Neutrophil (primary cell): ENCODE results near the gene CDH5.

Source experiments
- H3K27ac ChIP-seq: fragments of 200-600 bp; sonication (generic); 2 replicates; pipeline ENCODE4 v1.5.1; 2016; ENCODE audit warnings: mild to moderate bottlenecking, moderate library complexity
- H3K27me3 ChIP-seq: fragments of 200-600 bp; sonication (generic); 2 replicates; pipeline ENCODE4 v1.6.0; 2016; ENCODE audit warnings: mild to moderate bottlenecking
- H3K36me3 ChIP-seq: fragments of 200-600 bp; sonication (generic); 2 replicates; pipeline ENCODE4 v1.5.1; 2017
- H3K4me1 ChIP-seq, 2 experiments: fragments of 200-600 bp in 1 of 2; sonication (generic) in 1 of 2; 1 replicate in 1 of 2; 2 replicates in 1 of 2; pipeline versions ENCODE4 v1.5.1 to v1.6.1; 2013 to 2016; ENCODE audit warnings: low read depth in 1 of 2, low read length in 1 of 2, mild to moderate bottlenecking in 1 of 2, moderate library complexity in 1 of 2; ENCODE audit not compliant: control insufficient read depth in 1 of 2, insufficient read depth in 1 of 2
- H3K4me3 ChIP-seq, 2 experiments: fragments of 200-600 bp in 1 of 2; sonication (generic) in 1 of 2; 1 replicate in 1 of 2; 2 replicates in 1 of 2; pipeline ENCODE4 v1.5.1; 2013 to 2016; ENCODE audit warnings: low read depth in 1 of 2, low read length in 1 of 2, mild to moderate bottlenecking in 1 of 2, moderate library complexity in 1 of 2
- H3K9me3 ChIP-seq: fragments of 200-600 bp; sonication (generic); 2 replicates; pipeline ENCODE4 v1.5.1; 2016
- TF ChIP-seq, protein P1 (sequence below): fragments of 200-600 bp; sonication (generic); IDR thresholded peaks from 2 replicates; pipeline ENCODE4 v1.5.1; 2016; ENCODE audit warnings: antibody characterized with exemption

CDH5 gene

DNA sequence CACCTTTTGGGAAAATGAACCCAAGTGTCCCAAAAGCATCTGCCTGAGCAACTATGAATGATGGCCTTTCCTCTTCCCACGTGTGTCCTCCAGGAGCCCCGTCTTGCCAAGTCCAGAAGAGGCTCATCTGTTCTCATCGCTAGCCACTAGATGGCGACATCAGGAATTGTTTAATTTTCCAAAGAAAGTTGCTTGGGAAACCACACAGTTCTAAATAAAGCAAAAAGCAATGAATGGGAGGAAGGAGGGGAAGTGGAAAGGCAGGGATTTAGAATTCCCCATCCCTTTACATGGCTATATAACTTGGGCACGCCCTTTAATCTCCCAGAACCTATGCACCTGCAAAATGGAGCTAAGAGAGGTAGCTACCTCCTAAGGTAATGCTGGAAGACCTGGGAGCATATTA is 9.0 kb upstream of the CDH5 start:
- H3K9me3 ChIP-seq, result no peaks in the 10 kb centered on the region
- H3K4me1 ChIP-seq, result peaks cover 0 to 9% of the 10 kb centered on the region in 2 experiments
- H3K27me3 ChIP-seq, result peaks cover 41% of the 10 kb centered on the region
- H3K4me3 ChIP-seq, result no peak overlapping the region
- no peaks in the 10 kb centered on the region for H3K36me3 ChIP-seq
- TF ChIP-seq, protein P1, sequence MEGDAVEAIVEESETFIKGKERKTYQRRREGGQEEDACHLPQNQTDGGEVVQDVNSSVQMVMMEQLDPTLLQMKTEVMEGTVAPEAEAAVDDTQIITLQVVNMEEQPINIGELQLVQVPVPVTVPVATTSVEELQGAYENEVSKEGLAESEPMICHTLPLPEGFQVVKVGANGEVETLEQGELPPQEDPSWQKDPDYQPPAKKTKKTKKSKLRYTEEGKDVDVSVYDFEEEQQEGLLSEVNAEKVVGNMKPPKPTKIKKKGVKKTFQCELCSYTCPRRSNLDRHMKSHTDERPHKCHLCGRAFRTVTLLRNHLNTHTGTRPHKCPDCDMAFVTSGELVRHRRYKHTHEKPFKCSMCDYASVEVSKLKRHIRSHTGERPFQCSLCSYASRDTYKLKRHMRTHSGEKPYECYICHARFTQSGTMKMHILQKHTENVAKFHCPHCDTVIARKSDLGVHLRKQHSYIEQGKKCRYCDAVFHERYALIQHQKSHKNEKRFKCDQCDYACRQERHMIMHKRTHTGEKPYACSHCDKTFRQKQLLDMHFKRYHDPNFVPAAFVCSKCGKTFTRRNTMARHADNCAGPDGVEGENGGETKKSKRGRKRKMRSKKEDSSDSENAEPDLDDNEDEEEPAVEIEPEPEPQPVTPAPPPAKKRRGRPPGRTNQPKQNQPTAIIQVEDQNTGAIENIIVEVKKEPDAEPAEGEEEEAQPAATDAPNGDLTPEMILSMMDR, result no peak
- no peak overlapping the region for H3K27ac ChIP-seq

DNA sequence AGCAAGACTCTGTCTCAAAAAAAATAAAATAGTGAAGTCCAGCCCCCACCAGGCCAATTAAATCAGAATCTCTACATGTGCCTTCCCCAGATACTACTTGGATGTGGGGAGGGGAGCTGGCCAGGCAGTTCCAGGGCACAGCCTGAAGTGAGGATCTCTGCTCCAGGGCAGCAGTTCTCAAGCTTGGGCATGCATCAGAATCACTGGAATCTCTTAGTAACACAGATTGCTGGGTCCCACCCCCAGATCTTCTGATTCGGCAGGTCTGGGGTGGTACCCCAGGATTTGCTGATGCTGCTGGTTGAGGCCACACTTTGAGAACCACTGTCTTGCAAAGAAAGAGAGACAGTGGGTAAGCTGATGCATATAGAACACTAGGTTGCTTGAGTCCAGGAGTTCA is 8.3 kb upstream of the CDH5 start:
- Histone ChIP-seq H3K4me1 (peaks cover 0 to 9% of the 10 kb centered on the region in 2 experiments), H3K9me3 (no peaks in the 10 kb centered on the region), H3K27me3 (peaks cover 48% of the 10 kb centered on the region), H3K27ac (no peak overlapping the region), H3K36me3 (no peaks in the 10 kb centered on the region), H3K4me3 (no peak overlapping the region)
- TF ChIP-seq, protein P1, result no peak

DNA sequence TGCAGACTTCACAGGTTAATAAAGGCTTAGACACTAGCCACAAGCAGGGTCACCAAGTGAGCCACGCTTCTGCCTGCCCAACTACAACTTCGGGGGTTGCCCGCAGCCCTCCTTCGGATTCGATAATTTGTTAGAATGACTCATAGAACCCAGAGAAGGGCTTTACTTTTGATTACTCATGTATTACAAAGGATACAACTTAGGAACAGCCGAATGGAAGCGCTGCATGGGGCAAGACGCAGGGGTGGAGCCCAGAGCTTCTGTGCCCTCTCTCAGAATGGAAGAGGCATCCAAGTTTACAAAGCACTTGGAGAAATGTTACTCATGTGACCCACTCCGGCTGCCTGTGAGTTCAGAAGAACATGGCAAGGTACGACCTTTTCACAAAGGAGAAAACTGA is 7.5 kb upstream of the CDH5 start:
- H3K4me3 ChIP-seq, result no peak overlapping the region
- TF ChIP-seq, protein P1, result no peak
- H3K36me3 ChIP-seq, result no peaks in the 10 kb centered on the region
- H3K27ac ChIP-seq, result no peak overlapping the region
- peaks cover 48% of the 10 kb centered on the region for H3K27me3 ChIP-seq
- peaks cover 0 to 9% of the 10 kb centered on the region in 2 experiments for H3K4me1 ChIP-seq
- H3K9me3 ChIP-seq, result no peaks in the 10 kb centered on the region

DNA sequence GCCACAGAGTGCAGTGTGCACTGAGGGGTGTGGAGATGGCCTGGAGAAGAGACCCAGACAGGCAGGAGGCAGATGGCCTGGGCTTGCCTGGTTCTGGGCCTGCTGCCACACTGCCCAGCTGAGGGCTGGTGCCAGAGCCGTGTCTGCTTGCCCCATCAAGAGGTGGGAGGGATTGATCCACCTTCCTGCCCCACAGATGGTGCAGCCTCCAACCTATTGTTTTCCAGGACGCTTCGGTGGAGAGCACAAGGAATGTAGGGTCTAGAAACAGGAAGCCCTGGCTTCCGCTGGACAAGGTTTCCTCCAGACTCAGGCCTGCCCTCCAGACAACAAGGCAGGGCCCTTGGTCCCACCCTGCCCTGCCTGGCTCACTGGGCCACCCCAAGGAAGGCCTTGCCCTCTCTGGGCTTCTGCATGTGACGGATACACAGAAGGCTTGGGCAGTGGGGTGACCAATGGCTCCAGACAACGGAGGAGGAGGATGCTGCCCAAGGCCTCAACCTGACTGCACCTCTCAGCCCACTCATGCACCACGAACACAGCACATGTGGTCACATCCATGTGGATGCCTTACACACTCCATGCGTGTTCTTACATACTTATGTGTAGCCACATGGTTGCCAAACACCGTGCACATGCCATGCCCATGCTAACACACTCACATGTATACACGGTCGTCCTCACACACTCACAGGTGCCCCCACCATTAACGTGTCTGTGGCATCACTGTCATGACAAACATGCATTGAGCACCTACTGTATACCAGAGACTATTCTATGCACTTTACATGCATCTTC is 6.5 kb upstream of the CDH5 start:
- Histone ChIP-seq H3K9me3 (no peaks in the 10 kb centered on the region), H3K4me1 (peaks cover 0 to 9% of the 10 kb centered on the region in 2 experiments), H3K36me3 (no peaks in the 10 kb centered on the region), H3K4me3 (no peak overlapping the region), H3K27ac (no peak overlapping the region), H3K27me3 (peaks cover 44% of the 10 kb centered on the region)
- TF ChIP-seq, protein P1, result no peak

DNA sequence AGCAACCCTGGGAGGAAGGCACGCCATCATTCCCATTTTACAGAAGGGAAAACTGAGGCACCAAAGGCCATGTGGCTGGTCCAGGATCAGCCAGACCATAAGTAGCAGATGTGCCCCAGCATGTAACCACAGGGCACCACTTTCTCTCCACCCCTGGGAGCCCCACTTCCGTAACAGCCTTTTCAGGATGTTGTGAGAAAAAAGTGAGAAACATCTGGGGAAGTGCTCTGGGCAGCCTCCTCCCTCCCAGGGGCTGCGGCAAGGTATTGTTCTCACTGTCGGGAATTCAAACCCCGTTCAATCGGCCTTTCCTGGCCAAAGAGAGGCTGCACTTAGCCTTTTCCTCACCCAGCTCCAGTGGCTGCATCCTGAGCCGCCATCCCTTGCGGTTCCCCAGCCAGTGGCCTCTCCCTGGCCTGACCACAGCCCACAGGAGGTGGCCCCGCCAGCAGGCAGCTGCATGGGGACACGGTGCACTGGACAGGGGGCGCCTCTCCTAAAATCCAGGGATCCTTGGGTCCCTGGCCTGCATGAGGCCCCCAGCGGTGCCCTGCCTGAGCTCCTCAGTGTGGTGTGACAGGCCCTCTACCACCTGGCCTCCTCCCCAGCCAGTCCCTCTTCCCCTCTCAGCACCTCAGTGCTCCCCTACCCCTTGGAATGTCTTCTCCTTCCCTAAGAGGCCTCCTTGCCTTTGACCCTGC is 5.7 kb upstream of the CDH5 start:
- Histone ChIP-seq H3K4me3 (no peak overlapping the region), H3K4me1 (peaks cover 0 to 9% of the 10 kb centered on the region in 2 experiments), H3K27me3 (peaks cover 44% of the 10 kb centered on the region), H3K9me3 (no peaks in the 10 kb centered on the region), H3K27ac (no peak overlapping the region), H3K36me3 (no peaks in the 10 kb centered on the region)
- TF ChIP-seq, protein P1, result no peak
